Mucosa of gallbladder (tissue), 1 donor: ENCODE results near the gene C20orf141. TPM values are rescaled to one million over a fixed set of nuclear protein-coding genes. Genes with fewer than 3 reads are reported as not detected.
"Not testable (repeated sequence)": the region's sequence is repeated elsewhere in the genome, so short reads cannot be mapped to it uniquely, and the experiment has no call there.

Experiments
- DNase-seq: peaks from one replicate; pipeline ENCODE4 v3.0.0-alpha.2; 2020; ENCODE audit warnings: low spot score
- total RNA-seq: library from RNA; stranded (reverse); gene quantifications from one replicate; pipeline ENCODE4 v1.2.1, GENCODE V29; 2021
- donor health status: DM: no; HTN: no; CAD: no.

C20orf141 gene
- not detected for total RNA-seq

- DNase-seq, result no peak
These were observed at the start of gene C20orf141 for GRCh38 chr20:2814587-2815051. TSS of gene C20orf141 (plus strand) at chr20:2814987. CDS start at chr20:2815185, 198 bp downstream.

- peak; percentile 38 for DNase-seq
These were observed 46.8 kb upstream of the C20orf141 start for GRCh38 chr20:2767768-2768631.

- no peak for DNase-seq
These were observed 46.2 kb upstream of the C20orf141 start for GRCh38 chr20:2768632-2769015.

GRCh38 chr20:2770091-2770490, 44.7 kb upstream of the C20orf141 start:
- not testable (repeated sequence) for DNase-seq

GRCh38 chr20:2771631-2772080, 43.1 kb upstream of the C20orf141 start:
- DNase-seq, result no peak

GRCh38 chr20:2773812-2774211, 41.0 kb upstream of the C20orf141 start:
- no peak for DNase-seq

GRCh38 chr20:2775139-2775538, 39.6 kb upstream of the C20orf141 start:
- DNase-seq, result no peak

- no peak for DNase-seq
These were observed 36.0 kb upstream of the C20orf141 start for GRCh38 chr20:2778602-2779321.

GRCh38 chr20:2780948-2781347, 33.8 kb upstream of the C20orf141 start:
- DNase-seq, result no peak

- no peak for DNase-seq
These were observed 30.8 kb upstream of the C20orf141 start for GRCh38 chr20:2783908-2784566.

GRCh38 chr20:2793471-2793870, 21.3 kb upstream of the C20orf141 start:
- no peak for DNase-seq

GRCh38 chr20:2794202-2794748, 20.5 kb upstream of the C20orf141 start:
- no peak for DNase-seq

GRCh38 chr20:2794866-2795447, 19.8 kb upstream of the C20orf141 start:
- DNase-seq, result no peak

- DNase-seq, result no peak
These were observed 19.3 kb upstream of the C20orf141 start for GRCh38 chr20:2795451-2795850.

GRCh38 chr20:2796011-2796660, 18.7 kb upstream of the C20orf141 start:
- no peak for DNase-seq

GRCh38 chr20:2797136-2797983, 17.4 kb upstream of the C20orf141 start:
- DNase-seq, result no peak

GRCh38 chr20:2798095-2798805, 16.5 kb upstream of the C20orf141 start:
- no peak for DNase-seq

GRCh38 chr20:2798814-2799213, 16.0 kb upstream of the C20orf141 start:
- no peak for DNase-seq

- DNase-seq, result no peak
These were observed 15.5 kb upstream of the C20orf141 start for GRCh38 chr20:2799271-2799670.
